HEK293 (cell line): ENCODE data around the gene KDM4C.

ENCODE experiments used
- CTCF ChIA-PET: fragments of 350-600 bp; formaldehyde crosslinking; extraction: SDS; loops from one replicate; lab custom pipeline; 2021; ENCODE audit warnings: antibody characterized with exemption; lab: Yijun Ruan, JAX
- POLR2A ChIA-PET: fragments of 300-600 bp; formaldehyde crosslinking; extraction: SDS; loops from one replicate; lab custom pipeline; 2020; ENCODE audit warnings: antibody characterized with exemption, inconsistent platforms; lab: Yijun Ruan, JAX
- H3K27ac ChIP-seq: fragments of 200-500 bp; sonication (Bioruptor generic); 2 replicates; pipeline ENCODE4 v1.5.1; 2014; ENCODE audit warnings: low read depth, low read length, control low read depth, inconsistent platforms; ENCODE audit errors: extremely low read depth
- H3K36me3 ChIP-seq, 2 experiments: fragments of 200-500 bp in 1 of 2; sonication (Bioruptor generic) in 1 of 2; 1 replicate in 1 of 2; 2 replicates in 1 of 2; pipeline ENCODE4 v1.5.1; 2014 to 2017; ENCODE audit warnings: inconsistent platforms in 2 of 2, low read length in 2 of 2; ENCODE audit not compliant: control insufficient read depth in 2 of 2, insufficient read depth in 1 of 2
- H3K4me1 ChIP-seq: fragments of 200-500 bp; sonication (Bioruptor generic); 2 replicates; pipeline ENCODE4 v1.5.1; 2014; ENCODE audit warnings: mild to moderate bottlenecking, low read length, inconsistent platforms; ENCODE audit not compliant: control insufficient read depth, insufficient read depth
- H3K4me3 ChIP-seq: 2 replicates; pipeline ENCODE4 v1.5.1; 2011; ENCODE audit warnings: low read depth, mild to moderate bottlenecking, control low read depth, low read length, moderate library complexity
- H3K9me3 ChIP-seq: fragments of 200-500 bp; sonication (Bioruptor generic); 2 replicates; pipeline ENCODE4 v1.5.1; 2014; ENCODE audit warnings: low read depth, low read length, inconsistent platforms; ENCODE audit not compliant: control insufficient read depth, insufficient read depth
- BCL6B ChIP-seq: fragments of 450-650 bp; formaldehyde crosslinking; IDR thresholded peaks from 2 replicates; pipeline ENCODE4 v1.5.1; 2017; ENCODE audit warnings: missing biosample characterization, missing genetic modification characterization
- EGR2 ChIP-seq: fragments of 450-650 bp; formaldehyde crosslinking; IDR thresholded peaks from 2 replicates; pipeline ENCODE4 v1.5.1; 2016; ENCODE audit warnings: low read depth, missing biosample characterization, missing genetic modification characterization
- FEZF1 ChIP-seq: fragments of 450-650 bp; formaldehyde crosslinking; IDR thresholded peaks from 2 replicates; pipeline ENCODE4 v1.5.1; 2016; ENCODE audit warnings: missing biosample characterization, missing genetic modification characterization
- GLI4 ChIP-seq: fragments of 450-650 bp; formaldehyde crosslinking; IDR thresholded peaks from 2 replicates; pipeline ENCODE4 v1.5.1; 2016; ENCODE audit warnings: missing biosample characterization, missing genetic modification characterization
- SALL2 ChIP-seq: fragments of 450-650 bp; formaldehyde crosslinking; IDR thresholded peaks from 2 replicates; pipeline ENCODE4 v1.5.0; 2017; ENCODE audit warnings: missing biosample characterization, mild to moderate bottlenecking, missing genetic modification characterization, borderline replicate concordance
- SP7 ChIP-seq: fragments of 450-650 bp; formaldehyde crosslinking; IDR thresholded peaks from 2 replicates; pipeline ENCODE4 v1.5.1; 2016; ENCODE audit warnings: missing biosample characterization, missing genetic modification characterization
- YY1 ChIP-seq: fragments of 450-650 bp; formaldehyde crosslinking; IDR thresholded peaks from 2 replicates; pipeline ENCODE4 v1.5.1; 2018; ENCODE audit warnings: missing biosample characterization, missing genetic modification characterization
- ZFP41 ChIP-seq: fragments of 450-650 bp; formaldehyde crosslinking; IDR thresholded peaks from 2 replicates; pipeline ENCODE4 v1.5.1; 2016; ENCODE audit warnings: missing biosample characterization, missing genetic modification characterization, borderline replicate concordance
- ZNF121 ChIP-seq: fragments of 450-650 bp; formaldehyde crosslinking; IDR thresholded peaks from 2 replicates; pipeline ENCODE4 v1.5.1; 2016; ENCODE audit warnings: missing biosample characterization, missing genetic modification characterization
- ZNF146 ChIP-seq: fragments of 450-650 bp; formaldehyde crosslinking; IDR thresholded peaks from 2 replicates; pipeline ENCODE4 v1.5.1; 2016; ENCODE audit warnings: missing biosample characterization, missing genetic modification characterization
- ZNF16 ChIP-seq: fragments of 450-650 bp; formaldehyde crosslinking; IDR thresholded peaks from 2 replicates; pipeline ENCODE4 v1.5.1; 2016; ENCODE audit warnings: low read depth, missing biosample characterization, missing genetic modification characterization
- ZNF274 ChIP-seq, 2 experiments: fragments of 200-500 bp in 1 of 2; fragments of 450-650 bp in 1 of 2; sonication (Bioruptor generic) in 1 of 2; formaldehyde crosslinking in 1 of 2; IDR thresholded peaks; 2 replicates each; pipeline versions ENCODE4 v1.5.1 to v1.6.1; 2014 to 2016; ENCODE audit warnings: borderline replicate concordance in 1 of 2, inconsistent platforms in 1 of 2, low read length in 1 of 2, missing biosample characterization in 1 of 2, missing genetic modification characterization in 1 of 2
- ZNF324 ChIP-seq: fragments of 450-650 bp; formaldehyde crosslinking; IDR thresholded peaks from 2 replicates; pipeline ENCODE4 v1.5.1; 2016; ENCODE audit warnings: missing biosample characterization, missing genetic modification characterization
- ZNF394 ChIP-seq: fragments of 450-650 bp; formaldehyde crosslinking; IDR thresholded peaks from 2 replicates; pipeline ENCODE4 v1.5.1; 2016; ENCODE audit warnings: missing biosample characterization, missing genetic modification characterization, mild to moderate bottlenecking, moderate library complexity, borderline replicate concordance
- ZNF433 ChIP-seq: fragments of 450-650 bp; formaldehyde crosslinking; IDR thresholded peaks from 2 replicates; pipeline ENCODE4 v1.5.1; 2016; ENCODE audit warnings: missing biosample characterization, missing genetic modification characterization, low read depth
- ZNF513 ChIP-seq: fragments of 450-650 bp; IDR thresholded peaks from 2 replicates; pipeline ENCODE4 v1.5.1; 2018; ENCODE audit warnings: missing biosample characterization, missing genetic modification characterization
- ZNF514 ChIP-seq: fragments of 450-650 bp; formaldehyde crosslinking; IDR thresholded peaks from 2 replicates; pipeline ENCODE4 v1.5.1; 2016; ENCODE audit warnings: missing biosample characterization, missing genetic modification characterization
- ZNF548 ChIP-seq: fragments of 450-650 bp; formaldehyde crosslinking; IDR thresholded peaks from 2 replicates; pipeline ENCODE4 v1.5.1; 2016; ENCODE audit warnings: missing biosample characterization, missing genetic modification characterization
- ZNF785 ChIP-seq: fragments of 450-650 bp; formaldehyde crosslinking; IDR thresholded peaks from 2 replicates; pipeline ENCODE4 v1.5.1; 2016; ENCODE audit warnings: missing biosample characterization, missing genetic modification characterization
- ZNF791 ChIP-seq: fragments of 450-650 bp; formaldehyde crosslinking; IDR thresholded peaks from 2 replicates; pipeline ENCODE4 v1.5.1; 2016; ENCODE audit warnings: missing biosample characterization, missing genetic modification characterization
- ZNF830 ChIP-seq: fragments of 450-650 bp; IDR thresholded peaks from 2 replicates; pipeline ENCODE4 v1.5.0; 2018; ENCODE audit warnings: missing biosample characterization, missing genetic modification characterization, low read depth, mild to moderate bottlenecking, moderate library complexity
- TF ChIP-seq, protein P1 (sequence below): fragments of 450-650 bp; formaldehyde crosslinking; IDR thresholded peaks from 2 replicates; pipeline ENCODE4 v1.5.1; 2016; ENCODE audit warnings: missing biosample characterization, missing genetic modification characterization
- TF ChIP-seq, protein P2 (sequence below): fragments of 450-650 bp; formaldehyde crosslinking; conservative IDR thresholded peaks from 2 replicates; pipeline ENCODE4 v1.5.1; 2016; ENCODE audit warnings: low read depth, missing biosample characterization, missing genetic modification characterization
- TF ChIP-seq, protein P3 (sequence below): fragments of 450-650 bp; formaldehyde crosslinking; IDR thresholded peaks from 2 replicates; pipeline ENCODE4 v1.5.1; 2016; ENCODE audit warnings: missing biosample characterization, missing genetic modification characterization

Gene KDM4C

GRCh38 chr9:7094576-7094975 is 336.8 kb downstream of the KDM4C start:
- no peak overlapping the region for H3K27ac ChIP-seq
- ChIA-PET CTCF (interaction anchor here (0.5 to 0.6 kb wide), 2 partner anchors 308 to 438 kb away, joined by 5 to 9 read pairs; no protein-coding TSS in a partner anchor), POLR2A (no interaction called here)
- H3K9me3 ChIP-seq: no peaks in the 10 kb centered on the region
- H3K4me1 ChIP-seq: no peaks in the 10 kb centered on the region
- H3K4me3 ChIP-seq: no peak overlapping the region
- TF ChIP-seq EGR2 (tag by site-specific recombination): no peak
- TF ChIP-seq BCL6B (tag by site-specific recombination): no peak
- no peak for TF ChIP-seq ZNF513 (tag by site-specific recombination)
- TF ChIP-seq YY1: no peak
- no peak for TF ChIP-seq ZNF433
- no peak for TF ChIP-seq ZNF394 (tag by site-specific recombination)
- no peak for TF ChIP-seq ZNF785 (tag by site-specific recombination)
- TF ChIP-seq ZNF830: no peak
- no peak for TF ChIP-seq ZNF146 (tag by site-specific recombination)
- no peaks in the 10 kb centered on the region for H3K36me3 ChIP-seq

- CTCF ChIA-PET: interaction anchor here (0.6 kb wide), 1 partner anchor 438 kb away, joined by 5 read pairs; no protein-coding TSS in a partner anchor
- no peak for TF ChIP-seq ZNF791 (tag by site-specific recombination)
- TF ChIP-seq ZNF16 (tag by site-specific recombination): no peak
- TF ChIP-seq FEZF1 (tag by site-specific recombination): no peak
- no peak for TF ChIP-seq ZNF121
- TF ChIP-seq GLI4 (tag by site-specific recombination): no peak
- TF ChIP-seq, protein P1, sequence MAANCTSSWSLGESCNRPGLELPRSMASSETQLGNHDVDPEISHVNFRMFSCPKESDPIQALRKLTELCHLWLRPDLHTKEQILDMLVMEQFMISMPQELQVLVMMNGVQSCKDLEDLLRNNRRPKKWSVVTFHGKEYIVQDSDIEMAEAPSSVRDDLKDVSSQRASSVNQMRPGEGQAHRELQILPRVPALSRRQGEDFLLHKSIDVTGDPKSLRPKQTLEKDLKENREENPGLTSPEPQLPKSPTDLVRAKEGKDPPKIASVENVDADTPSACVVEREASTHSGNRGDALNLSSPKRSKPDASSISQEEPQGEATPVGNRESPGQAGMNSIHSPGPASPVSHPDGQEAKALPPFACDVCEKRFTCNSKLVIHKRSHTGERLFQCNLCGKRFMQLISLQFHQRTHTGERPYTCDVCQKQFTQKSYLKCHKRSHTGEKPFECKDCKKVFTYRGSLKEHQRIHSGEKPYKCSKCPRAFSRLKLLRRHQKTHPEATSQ (tag by site-specific recombination): no peak
- TF ChIP-seq ZFP41: no peak
- TF ChIP-seq, protein P2, sequence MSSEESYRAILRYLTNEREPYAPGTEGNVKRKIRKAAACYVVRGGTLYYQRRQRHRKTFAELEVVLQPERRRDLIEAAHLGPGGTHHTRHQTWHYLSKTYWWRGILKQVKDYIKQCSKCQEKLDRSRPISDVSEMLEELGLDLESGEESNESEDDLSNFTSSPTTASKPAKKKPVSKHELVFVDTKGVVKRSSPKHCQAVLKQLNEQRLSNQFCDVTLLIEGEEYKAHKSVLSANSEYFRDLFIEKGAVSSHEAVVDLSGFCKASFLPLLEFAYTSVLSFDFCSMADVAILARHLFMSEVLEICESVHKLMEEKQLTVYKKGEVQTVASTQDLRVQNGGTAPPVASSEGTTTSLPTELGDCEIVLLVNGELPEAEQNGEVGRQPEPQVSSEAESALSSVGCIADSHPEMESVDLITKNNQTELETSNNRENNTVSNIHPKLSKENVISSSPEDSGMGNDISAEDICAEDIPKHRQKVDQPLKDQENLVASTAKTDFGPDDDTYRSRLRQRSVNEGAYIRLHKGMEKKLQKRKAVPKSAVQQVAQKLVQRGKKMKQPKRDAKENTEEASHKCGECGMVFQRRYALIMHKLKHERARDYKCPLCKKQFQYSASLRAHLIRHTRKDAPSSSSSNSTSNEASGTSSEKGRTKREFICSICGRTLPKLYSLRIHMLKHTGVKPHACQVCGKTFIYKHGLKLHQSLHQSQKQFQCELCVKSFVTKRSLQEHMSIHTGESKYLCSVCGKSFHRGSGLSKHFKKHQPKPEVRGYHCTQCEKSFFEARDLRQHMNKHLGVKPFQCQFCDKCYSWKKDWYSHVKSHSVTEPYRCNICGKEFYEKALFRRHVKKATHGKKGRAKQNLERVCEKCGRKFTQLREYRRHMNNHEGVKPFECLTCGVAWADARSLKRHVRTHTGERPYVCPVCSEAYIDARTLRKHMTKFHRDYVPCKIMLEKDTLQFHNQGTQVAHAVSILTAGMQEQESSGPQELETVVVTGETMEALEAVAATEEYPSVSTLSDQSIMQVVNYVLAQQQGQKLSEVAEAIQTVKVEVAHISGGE (tag by site-specific recombination): no peak
- TF ChIP-seq ZNF514: no peak
- TF ChIP-seq, protein P3, sequence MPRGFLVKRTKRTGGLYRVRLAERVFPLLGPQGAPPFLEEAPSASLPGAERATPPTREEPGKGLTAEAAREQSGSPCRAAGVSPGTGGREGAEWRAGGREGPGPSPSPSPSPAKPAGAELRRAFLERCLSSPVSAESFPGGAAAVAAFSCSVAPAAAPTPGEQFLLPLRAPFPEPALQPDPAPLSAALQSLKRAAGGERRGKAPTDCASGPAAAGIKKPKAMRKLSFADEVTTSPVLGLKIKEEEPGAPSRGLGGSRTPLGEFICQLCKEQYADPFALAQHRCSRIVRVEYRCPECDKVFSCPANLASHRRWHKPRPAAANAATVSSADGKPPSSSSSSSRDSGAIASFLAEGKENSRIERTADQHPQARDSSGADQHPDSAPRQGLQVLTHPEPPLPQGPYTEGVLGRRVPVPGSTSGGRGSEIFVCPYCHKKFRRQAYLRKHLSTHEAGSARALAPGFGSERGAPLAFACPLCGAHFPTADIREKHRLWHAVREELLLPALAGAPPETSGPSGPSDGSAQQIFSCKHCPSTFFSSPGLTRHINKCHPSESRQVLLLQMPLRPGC (tag by site-specific recombination): no peak
- TF ChIP-seq SP7 (tag by site-specific recombination): no peak
- no peak for TF ChIP-seq SALL2 (tag by site-specific recombination)
- TF ChIP-seq ZNF548 (tag by site-specific recombination): no peak
- no peak for TF ChIP-seq ZNF324 (tag by site-specific recombination)
- TF ChIP-seq ZNF274 (IDR thresholded peaks at IDR 0.05; ENCODE audit: low read length): no peak
- no peak for TF ChIP-seq ZNF274 (tag by site-specific recombination; IDR thresholded peaks at IDR 0.05; ENCODE audit: borderline replicate concordance)
- TF ChIP-seq, all 188 proteins: peak for 0
These were observed 337.3 kb downstream of the KDM4C start for GRCh38 chr9:7095058-7095457.

More at GRCh38 chr9:7095058-7095457, 337.3 kb downstream of the KDM4C start:
- no peaks in the 10 kb centered on the region for H3K36me3 ChIP-seq
- no peak overlapping the region for H3K4me3 ChIP-seq
- H3K27ac ChIP-seq: no peak overlapping the region
- POLR2A ChIA-PET: no interaction called here
- no peaks in the 10 kb centered on the region for H3K9me3 ChIP-seq
- H3K4me1 ChIP-seq: no peaks in the 10 kb centered on the region
